GM19455 (cell line): ENCODE measurements around the gene SPDYE11.
"Not testable (repeated sequence)": the region's sequence is repeated elsewhere in the genome, so short reads cannot be mapped to it uniquely, and the experiment has no call there.

Experiments
- ATAC-seq: cut with Tn5 transposase; IDR thresholded peaks from one replicate; pipeline ENCODE4 v1.9.1; 2021; ENCODE audit not compliant: unreplicated experiment

SPDYE11 gene

DNA sequence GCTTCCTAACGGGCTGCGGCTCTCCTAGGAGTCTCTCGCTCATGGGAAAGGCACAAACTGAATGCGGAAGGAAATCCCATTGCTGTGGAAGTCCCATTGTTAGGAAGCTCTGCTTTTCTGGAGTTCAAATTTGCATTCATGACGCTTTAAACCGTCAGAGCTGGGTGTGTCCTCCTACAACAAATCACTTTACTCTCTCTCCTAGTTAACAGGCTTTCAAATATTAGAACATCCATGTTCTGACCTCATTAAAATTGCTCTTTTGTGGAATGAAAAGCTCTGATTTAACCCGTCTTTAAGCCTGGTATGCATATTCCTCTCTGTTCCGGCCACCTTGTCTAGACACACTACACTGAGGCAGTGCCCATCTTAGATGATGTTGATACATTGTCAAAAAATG, at the start of gene SPDYE11:
SPDYE11 (minus strand) TSS at position 101 of the 400 bp plus-strand sequence. CDS start 1,800 bp downstream, outside the sequence.
- not testable (repeated sequence) for ATAC-seq

DNA sequence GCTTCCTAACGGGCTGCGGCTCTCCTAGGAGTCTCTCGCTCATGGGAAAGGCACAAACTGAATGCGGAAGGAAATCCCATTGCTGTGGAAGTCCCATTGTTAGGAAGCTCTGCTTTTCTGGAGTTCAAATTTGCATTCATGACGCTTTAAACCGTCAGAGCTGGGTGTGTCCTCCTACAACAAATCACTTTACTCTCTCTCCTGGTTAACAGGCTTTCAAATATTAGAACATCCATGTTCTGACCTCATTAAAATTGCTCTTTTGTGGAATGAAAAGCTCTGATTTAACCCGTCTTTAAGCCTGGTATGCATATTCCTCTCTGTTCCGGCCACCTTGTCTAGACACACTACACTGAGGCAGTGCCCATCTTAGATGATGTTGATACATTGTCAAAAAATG, 28.2 kb upstream of the SPDYE11 start, which contains the start of gene SPDYE9:
SPDYE9 (minus strand) TSS at position 101 of the 400 bp plus-strand sequence. CDS start 1,800 bp downstream, outside the sequence.
- ATAC-seq: not testable (repeated sequence)

DNA sequence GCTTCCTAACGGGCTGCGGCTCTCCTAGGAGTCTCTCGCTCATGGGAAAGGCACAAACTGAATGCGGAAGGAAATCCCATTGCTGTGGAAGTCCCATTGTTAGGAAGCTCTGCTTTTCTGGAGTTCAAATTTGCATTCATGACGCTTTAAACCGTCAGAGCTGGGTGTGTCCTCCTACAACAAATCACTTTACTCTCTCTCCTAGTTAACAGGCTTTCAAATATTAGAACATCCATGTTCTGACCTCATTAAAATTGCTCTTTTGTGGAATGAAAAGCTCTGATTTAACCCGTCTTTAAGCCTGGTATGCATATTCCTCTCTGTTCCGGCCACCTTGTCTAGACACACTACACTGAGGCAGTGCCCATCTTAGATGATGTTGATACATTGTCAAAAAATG, 28.0 kb downstream of the SPDYE11 start, which contains the start of gene SPDYE8:
SPDYE8 (minus strand) TSS at position 101 of the 400 bp plus-strand sequence. CDS start 1,800 bp downstream, outside the sequence.
- ATAC-seq: not testable (repeated sequence)

DNA sequence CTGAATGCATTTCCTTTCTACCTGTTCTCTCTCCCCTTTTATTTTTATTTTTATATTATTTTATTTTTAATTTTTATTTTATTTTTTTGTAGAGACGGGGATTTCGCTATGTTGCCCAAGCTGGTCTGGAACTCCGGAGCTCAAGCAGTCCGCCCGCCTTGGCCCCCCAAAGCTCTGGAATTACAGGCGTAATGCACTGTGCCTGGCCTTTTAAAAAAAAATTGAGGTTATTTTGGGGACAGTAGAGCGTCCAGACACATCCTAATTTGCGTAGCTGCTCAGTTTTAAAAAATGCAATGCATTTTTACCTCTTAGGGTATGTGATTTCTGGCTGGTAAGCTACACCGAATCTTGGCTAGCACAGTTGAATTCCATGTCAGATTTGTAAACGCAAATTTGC, 51.2 kb downstream of the SPDYE11 start:
- not testable (repeated sequence) for ATAC-seq

GRCh38 chr7:73005693-73006447, 51.8 kb downstream of the SPDYE11 start:
- peak; percentile 79 for ATAC-seq

DNA sequence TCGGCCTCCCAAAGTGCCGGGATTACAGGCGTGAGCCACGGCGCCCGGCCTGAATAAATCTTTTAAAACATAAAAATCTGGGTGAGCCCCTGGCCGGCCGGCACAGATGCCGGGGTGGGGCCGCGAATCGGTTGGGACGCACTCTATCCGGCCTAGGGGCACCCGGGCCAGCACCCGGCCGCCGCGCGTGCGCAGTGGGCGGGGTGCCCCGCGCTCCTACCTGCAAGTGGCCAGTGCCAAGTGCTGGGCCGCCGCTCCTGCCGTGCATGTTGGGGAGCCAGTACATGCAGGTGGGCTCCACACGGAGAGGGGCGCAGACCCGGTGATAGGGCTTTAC, 52.4 kb downstream of the SPDYE11 start:
- peak; percentile 89 for ATAC-seq

- ATAC-seq: not testable (repeated sequence)
Measured at GRCh38 chr7:72997887-72998468, 59.7 kb downstream of the SPDYE11 start.
